Astrocyte (in vitro differentiated cells and primary cell): ENCODE results near the gene SNED1. TPM values are rescaled to one million over a fixed set of nuclear protein-coding genes. Genes with fewer than 3 reads are reported as not detected.

ENCODE experiments used
- DNase-seq: peaks from one replicate; pipeline ENCODE4 v3.0.0-alpha.2; 2010; ENCODE audit warnings: low read depth
- FAIRE-seq: peaks from 2 replicates; lab custom pipeline; 2011; peaks lifted over from hg19 to GRCh38; lab: Jason Lieb, UNC
- H2AFZ ChIP-seq: 2 replicates; pipeline ENCODE4 v1.6.0; 2012; ENCODE audit warnings: low read depth, low read length, inconsistent platforms
- H3K27ac ChIP-seq: 2 replicates; pipeline ENCODE4 v1.5.1; 2011; ENCODE audit warnings: low read depth, low read length, inconsistent platforms
- H3K27me3 ChIP-seq: 2 replicates; pipeline ENCODE4 v1.6.0; 2011; ENCODE audit warnings: low read length, inconsistent platforms; ENCODE audit not compliant: insufficient read depth
- H3K36me3 ChIP-seq: 2 replicates; pipeline ENCODE4 v1.5.1; 2011; ENCODE audit warnings: low read length, inconsistent platforms; ENCODE audit not compliant: insufficient read depth
- H3K4me1 ChIP-seq: 2 replicates; pipeline ENCODE4 v1.5.1; 2011; ENCODE audit warnings: low read length, inconsistent platforms; ENCODE audit not compliant: insufficient read depth
- H3K4me2 ChIP-seq: 2 replicates; pipeline ENCODE4 v1.6.0; 2012; ENCODE audit warnings: low read length, inconsistent platforms
- H3K4me3 ChIP-seq: 2 replicates; pipeline ENCODE4 v1.5.1; 2011; ENCODE audit warnings: low read depth, mild to moderate bottlenecking, low read length, inconsistent platforms; ENCODE audit not compliant: insufficient read depth
- H3K79me2 ChIP-seq: 2 replicates; pipeline ENCODE4 v1.6.0; 2012; ENCODE audit warnings: mild to moderate bottlenecking, low read length, inconsistent platforms; ENCODE audit not compliant: insufficient read depth
- H3K9ac ChIP-seq: 2 replicates; pipeline ENCODE4 v1.6.0; 2012; ENCODE audit warnings: mild to moderate bottlenecking, low read length, inconsistent platforms
- H3K9me3 ChIP-seq: 2 replicates; pipeline ENCODE4 v1.5.1; 2012; ENCODE audit warnings: low read depth, mild to moderate bottlenecking, low read length, inconsistent platforms; ENCODE audit not compliant: insufficient read depth
- H4K20me1 ChIP-seq: 2 replicates; pipeline ENCODE4 v1.6.0; 2012; ENCODE audit warnings: low read length, inconsistent platforms; ENCODE audit not compliant: insufficient read depth
- H3K27ac Mint-ChIP-seq: one replicate; pipeline ENCODE4 v1.8.0; 2021; ENCODE audit warnings: mild to moderate bottlenecking, mixed read lengths; ENCODE audit not compliant: unreplicated experiment
- H3K27me3 Mint-ChIP-seq: one replicate; pipeline ENCODE4 v1.8.0; 2021; ENCODE audit warnings: low read depth, mixed read lengths; ENCODE audit not compliant: unreplicated experiment
- H3K36me3 Mint-ChIP-seq: one replicate; pipeline ENCODE4 v1.8.0; 2021; ENCODE audit warnings: low read depth, mixed read lengths; ENCODE audit not compliant: unreplicated experiment
- H3K4me1 Mint-ChIP-seq: one replicate; pipeline ENCODE4 v1.8.0; 2021; ENCODE audit warnings: low read depth, mixed read lengths; ENCODE audit not compliant: unreplicated experiment
- H3K4me3 Mint-ChIP-seq: one replicate; pipeline ENCODE4 v1.8.0; 2021; ENCODE audit warnings: mild to moderate bottlenecking, moderate library complexity, mixed read lengths; ENCODE audit not compliant: unreplicated experiment
- H3K9me3 Mint-ChIP-seq: one replicate; pipeline ENCODE4 v1.8.0; 2021; ENCODE audit warnings: mild to moderate bottlenecking, mixed read lengths; ENCODE audit not compliant: unreplicated experiment
- EZH2 ChIP-seq: IDR thresholded peaks from 2 replicates; pipeline ENCODE4 v1.6.1; 2012; ENCODE audit warnings: mild to moderate bottlenecking, low read length, inconsistent platforms; ENCODE audit not compliant: insufficient read depth
- total RNA-seq: library from RNA; stranded (reverse); gene quantifications from 2 replicates; pipeline ENCODE4 v1.2.1, GENCODE V29; 2021
- TF ChIP-seq, protein P1 (sequence below): IDR thresholded peaks from 2 replicates; pipeline ENCODE4 v1.5.1; 2011; ENCODE audit warnings: low read depth, mild to moderate bottlenecking, inconsistent platforms, low read length, moderate library complexity; ENCODE audit not compliant: insufficient read depth

Gene SNED1
- total RNA-seq, 1 donor from 2014 or later, result 0.23 TPM

- H4K20me1 ChIP-seq, result no peaks in the 10 kb centered on the region
- H3K9me3 Mint-ChIP-seq, result no peaks in the 10 kb centered on the region
- TF ChIP-seq EZH2, result no peak
- TF ChIP-seq, protein P1, sequence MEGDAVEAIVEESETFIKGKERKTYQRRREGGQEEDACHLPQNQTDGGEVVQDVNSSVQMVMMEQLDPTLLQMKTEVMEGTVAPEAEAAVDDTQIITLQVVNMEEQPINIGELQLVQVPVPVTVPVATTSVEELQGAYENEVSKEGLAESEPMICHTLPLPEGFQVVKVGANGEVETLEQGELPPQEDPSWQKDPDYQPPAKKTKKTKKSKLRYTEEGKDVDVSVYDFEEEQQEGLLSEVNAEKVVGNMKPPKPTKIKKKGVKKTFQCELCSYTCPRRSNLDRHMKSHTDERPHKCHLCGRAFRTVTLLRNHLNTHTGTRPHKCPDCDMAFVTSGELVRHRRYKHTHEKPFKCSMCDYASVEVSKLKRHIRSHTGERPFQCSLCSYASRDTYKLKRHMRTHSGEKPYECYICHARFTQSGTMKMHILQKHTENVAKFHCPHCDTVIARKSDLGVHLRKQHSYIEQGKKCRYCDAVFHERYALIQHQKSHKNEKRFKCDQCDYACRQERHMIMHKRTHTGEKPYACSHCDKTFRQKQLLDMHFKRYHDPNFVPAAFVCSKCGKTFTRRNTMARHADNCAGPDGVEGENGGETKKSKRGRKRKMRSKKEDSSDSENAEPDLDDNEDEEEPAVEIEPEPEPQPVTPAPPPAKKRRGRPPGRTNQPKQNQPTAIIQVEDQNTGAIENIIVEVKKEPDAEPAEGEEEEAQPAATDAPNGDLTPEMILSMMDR, result no peak
- no peak overlapping the region for H3K27ac Mint-ChIP-seq
- FAIRE-seq, result no peak
- no peak overlapping the region for H3K9ac ChIP-seq
- no peaks in the 10 kb centered on the region for H3K4me1 Mint-ChIP-seq
- H3K4me1 ChIP-seq, result no peaks in the 10 kb centered on the region
- H3K4me3 Mint-ChIP-seq, result no peak overlapping the region
- no peaks in the 10 kb centered on the region for H3K79me2 ChIP-seq
- no peak for DNase-seq
- H3K27me3 Mint-ChIP-seq, result peaks cover 17% of the 10 kb centered on the region
- H3K27ac ChIP-seq, result no peak overlapping the region
- peaks cover 9% of the 10 kb centered on the region for H3K36me3 Mint-ChIP-seq
- H3K27me3 ChIP-seq, result no peaks in the 10 kb centered on the region
- no peaks in the 10 kb centered on the region for H3K9me3 ChIP-seq
- H3K4me2 ChIP-seq, result no peak overlapping the region
- H2AFZ ChIP-seq, result no peak overlapping the region
- H3K36me3 ChIP-seq, result no peaks in the 10 kb centered on the region
- H3K4me3 ChIP-seq, result no peak overlapping the region
Measured at GRCh38 chr2:241130316-241130715, 131.9 kb downstream of the SNED1 start.

DNA sequence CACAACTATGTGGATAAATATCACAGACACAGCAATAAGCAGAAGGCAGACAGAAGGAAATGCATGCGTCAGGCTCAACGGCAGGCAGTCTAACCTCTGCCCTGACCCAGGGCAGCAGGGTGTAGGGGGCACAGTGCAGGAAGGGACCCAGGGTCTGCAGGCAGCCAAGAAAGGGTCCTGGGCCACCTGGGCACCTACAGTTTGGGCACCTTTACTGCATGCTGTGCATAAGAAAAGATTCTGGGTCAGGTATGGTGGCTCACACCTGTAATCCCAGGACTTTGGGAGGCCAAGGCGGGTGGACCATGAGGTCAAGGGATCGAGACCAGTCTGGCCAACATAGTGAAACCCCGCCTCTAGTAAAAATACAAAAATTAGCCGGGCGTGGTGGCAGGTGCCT is 133.1 kb downstream of the SNED1 start:
- Histone ChIP-seq H3K27me3 (no peaks in the 10 kb centered on the region), H3K4me1 (no peaks in the 10 kb centered on the region), H3K4me3 (no peak overlapping the region), H3K9me3 (no peaks in the 10 kb centered on the region), H3K9ac (no peak overlapping the region), H3K36me3 (no peaks in the 10 kb centered on the region), H3K27ac (no peak overlapping the region), H3K79me2 (no peaks in the 10 kb centered on the region), H4K20me1 (no peaks in the 10 kb centered on the region), H3K4me2 (no peak overlapping the region), H2AFZ (no peak overlapping the region)
- Mint-ChIP-seq H3K4me3 (no peak overlapping the region), H3K9me3 (no peaks in the 10 kb centered on the region), H3K36me3 (peaks cover 9% of the 10 kb centered on the region), H3K27ac (no peak overlapping the region), H3K27me3 (peaks cover 24% of the 10 kb centered on the region), H3K4me1 (no peaks in the 10 kb centered on the region)
- DNase-seq (no peak), FAIRE-seq (no peak)
- TF ChIP-seq, protein P1, result no peak
- no peak for TF ChIP-seq EZH2

DNA sequence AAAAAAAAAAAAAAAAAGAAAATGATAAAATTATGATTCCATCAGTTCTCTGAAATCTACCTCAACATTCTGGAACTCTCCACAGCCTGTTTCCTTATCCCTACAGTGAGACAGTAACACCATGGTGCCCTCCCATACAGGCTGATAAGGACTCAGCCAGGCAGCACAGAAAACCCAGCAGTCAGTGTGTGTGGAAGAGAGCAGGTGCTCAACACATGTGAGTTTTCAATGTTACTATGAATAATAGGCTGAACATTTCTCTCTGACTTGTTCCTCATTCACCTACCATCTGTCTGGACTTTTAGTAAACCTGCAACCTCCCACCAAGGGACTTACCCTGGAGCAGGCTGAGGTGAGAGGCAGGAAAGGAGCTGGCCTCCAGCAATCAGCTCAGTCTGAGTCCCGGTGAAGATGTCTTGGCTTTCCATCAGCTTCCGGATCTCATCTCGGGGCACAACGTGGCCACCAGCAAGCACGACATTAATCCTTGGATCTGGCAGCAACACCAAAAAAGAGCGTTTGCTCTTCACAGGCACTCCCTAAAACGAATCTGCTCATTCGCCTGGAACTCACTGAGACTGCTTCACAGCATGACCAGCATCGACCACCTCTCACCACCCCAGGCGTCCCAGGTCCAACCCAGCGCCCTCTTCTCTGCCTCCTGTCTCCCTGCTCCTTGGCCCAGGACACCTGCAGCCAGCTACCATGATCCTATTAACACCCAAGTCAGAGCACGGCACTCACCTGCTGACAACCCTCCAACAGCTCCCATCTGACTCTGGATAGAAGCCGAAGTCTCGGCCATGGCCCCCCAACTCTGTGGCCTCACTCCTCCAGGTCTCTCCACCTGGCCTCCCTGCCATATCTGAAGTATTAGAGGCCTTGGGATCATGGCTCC is 134.4 kb downstream of the SNED1 start:
- Mint-ChIP-seq H3K27me3 (peaks cover 20% of the 10 kb centered on the region), H3K27ac (no peak overlapping the region), H3K4me3 (no peak overlapping the region), H3K4me1 (no peaks in the 10 kb centered on the region), H3K9me3 (no peaks in the 10 kb centered on the region), H3K36me3 (peaks cover 7% of the 10 kb centered on the region)
- Histone ChIP-seq H3K36me3 (no peaks in the 10 kb centered on the region), H3K9me3 (no peaks in the 10 kb centered on the region), H3K4me1 (no peaks in the 10 kb centered on the region), H3K4me2 (no peak overlapping the region), H3K79me2 (no peaks in the 10 kb centered on the region), H3K27ac (no peak overlapping the region), H3K9ac (no peak overlapping the region), H2AFZ (no peak overlapping the region), H4K20me1 (no peaks in the 10 kb centered on the region), H3K4me3 (no peak overlapping the region), H3K27me3 (no peaks in the 10 kb centered on the region)
- no peak for FAIRE-seq
- no peak for DNase-seq
- TF ChIP-seq, protein P1, result no peak
- no peak for TF ChIP-seq EZH2
